IPS DF 6.9 (cell line): ENCODE results near the gene LSM12.
"Not testable (repeated sequence)": the region's sequence is repeated elsewhere in the genome, so short reads cannot be mapped to it uniquely, and the experiment has no call there.

Experiments
- DNase-seq: peaks from one replicate; pipeline ENCODE4 v3.0.0-alpha.2; 2013; ENCODE audit warnings: low read depth, low spot score
- H3K27ac ChIP-seq: one replicate; pipeline ENCODE4 v1.5.1; 2013; ENCODE audit warnings: low read length, control low read depth
- H3K27me3 ChIP-seq: 2 replicates; pipeline ENCODE4 v1.6.1; 2013; ENCODE audit warnings: mild to moderate bottlenecking, low read length; ENCODE audit not compliant: control insufficient read depth, insufficient read depth
- H3K36me3 ChIP-seq: 2 replicates; pipeline ENCODE4 v1.6.1; 2013; ENCODE audit warnings: low read length; ENCODE audit not compliant: control insufficient read depth, insufficient read depth
- H3K4me1 ChIP-seq: 2 replicates; pipeline ENCODE4 v1.6.1; 2013; ENCODE audit warnings: low read length; ENCODE audit not compliant: control insufficient read depth, insufficient read depth
- H3K4me3 ChIP-seq: 2 replicates; pipeline ENCODE4 v1.5.1; 2013; ENCODE audit warnings: mild to moderate bottlenecking, low read length
- H3K9me3 ChIP-seq: 2 replicates; pipeline ENCODE4 v1.6.1; 2013; ENCODE audit warnings: low read length, inconsistent platforms; ENCODE audit not compliant: control insufficient read depth, insufficient read depth
- WGBS: extraction: QIAGEN DNeasy Blood & Tissue Kit; methylation state at CpG from one replicate; pipeline ENCODE4 v1.1.7; 2013; ENCODE audit warnings: mixed read lengths, missing lambda C conversion rate; ENCODE audit not compliant: insufficient read length, insufficient coverage; 5-methylcytosine and 5-hydroxymethylcytosine counted together

Gene LSM12

GRCh38 chr17:44109312-44109630 is 42.8 kb upstream of the LSM12 start:
- no CpG with 5 or more reads among the region's 4 CpGs for WGBS

GRCh38 chr17:44108440-44109311 is 42.2 kb upstream of the LSM12 start:
- no peaks in the 10 kb centered on the region for H3K27me3 ChIP-seq
- H3K36me3 ChIP-seq: peaks cover 3% of the 10 kb centered on the region; the same call in 1 of the 2 replicates
- WGBS: no CpG with 5 or more reads among the region's 16 CpGs
- H3K4me1 ChIP-seq: peaks cover 8% of the 10 kb centered on the region
- no peak overlapping the region for H3K27ac ChIP-seq
- H3K4me3 ChIP-seq: no peak overlapping the region
- no peak for DNase-seq
- no peaks in the 10 kb centered on the region for H3K9me3 ChIP-seq

More at GRCh38 chr17:44109312-44109630, 42.8 kb upstream of the LSM12 start:
- Histone ChIP-seq H3K4me3 (no peak overlapping the region), H3K9me3 (no peaks in the 10 kb centered on the region), H3K36me3 (peaks cover 3% of the 10 kb centered on the region; the same call in 1 of the 2 replicates), H3K27ac (no peak overlapping the region), H3K27me3 (no peaks in the 10 kb centered on the region), H3K4me1 (peaks cover 8% of the 10 kb centered on the region)
- DNase-seq: no peak

GRCh38 chr17:44106801-44107200 is 40.3 kb upstream of the LSM12 start:
- Histone ChIP-seq H3K27me3 (no peaks in the 10 kb centered on the region), H3K9me3 (no peaks in the 10 kb centered on the region)
- no CpG with 5 or more reads among the region's 4 CpGs for WGBS

GRCh38 chr17:44105941-44106340 is 39.5 kb upstream of the LSM12 start:
- Histone ChIP-seq H3K27me3 (no peaks in the 10 kb centered on the region), H3K4me3 (no peak overlapping the region), H3K27ac (no peak overlapping the region), H3K9me3 (no peaks in the 10 kb centered on the region), H3K4me1 (peaks cover 3% of the 10 kb centered on the region; the same call in 1 of the 2 replicates), H3K36me3 (peaks cover 3% of the 10 kb centered on the region; the same call in 1 of the 2 replicates)
- no CpG with 5 or more reads among the region's 3 CpGs for WGBS
- no peak for DNase-seq

More at GRCh38 chr17:44106801-44107200, 40.3 kb upstream of the LSM12 start:
- H3K4me1 ChIP-seq: peaks cover 5% of the 10 kb centered on the region
- H3K4me3 ChIP-seq: no peak overlapping the region
- no peak for DNase-seq
- H3K36me3 ChIP-seq: peaks cover 3% of the 10 kb centered on the region; the same call in 1 of the 2 replicates
- H3K27ac ChIP-seq: no peak overlapping the region

GRCh38 chr17:44105483-44105882 is 39.0 kb upstream of the LSM12 start:
- H3K4me1 ChIP-seq: no peaks in the 10 kb centered on the region
- peaks cover 3% of the 10 kb centered on the region; the same call in 1 of the 2 replicates for H3K36me3 ChIP-seq

GRCh38 chr17:44102849-44103622 is 36.6 kb upstream of the LSM12 start:
- no CpG with 5 or more reads among the region's 16 CpGs for WGBS
- no peaks in the 10 kb centered on the region for H3K9me3 ChIP-seq
- H3K27ac ChIP-seq: no peak overlapping the region
- peaks cover 3% of the 10 kb centered on the region for H3K36me3 ChIP-seq
- H3K4me3 ChIP-seq: no peak overlapping the region
- no peak for DNase-seq
- H3K27me3 ChIP-seq: no peaks in the 10 kb centered on the region
- no peaks in the 10 kb centered on the region for H3K4me1 ChIP-seq

More at GRCh38 chr17:44105483-44105882, 39.0 kb upstream of the LSM12 start:
- Histone ChIP-seq H3K4me3 (no peak overlapping the region), H3K27me3 (no peaks in the 10 kb centered on the region), H3K9me3 (no peaks in the 10 kb centered on the region), H3K27ac (no peak overlapping the region)
- no peak for DNase-seq
- no CpG with 5 or more reads among the region's 3 CpGs for WGBS

- H3K4me1 ChIP-seq, H3K36me3 ChIP-seq, H3K27me3 ChIP-seq, DNase-seq, H3K4me3 ChIP-seq, H3K9me3 ChIP-seq, H3K27ac ChIP-seq: not testable (repeated sequence)
- WGBS: no CpG with 5 or more reads among the region's 6 CpGs
These were observed 35.4 kb upstream of the LSM12 start for GRCh38 chr17:44101858-44102257.

GRCh38 chr17:44097110-44097958 is 30.9 kb upstream of the LSM12 start:
- Histone ChIP-seq H3K4me3 (no peak overlapping the region), H3K4me1 (peaks cover 3% of the 10 kb centered on the region; the same call in 1 of the 2 replicates), H3K27ac (no peak overlapping the region), H3K9me3 (no peaks in the 10 kb centered on the region), H3K27me3 (no peaks in the 10 kb centered on the region), H3K36me3 (peaks cover 8% of the 10 kb centered on the region)
- no peak for DNase-seq
- WGBS: no CpG with 5 or more reads among the region's 13 CpGs

- H3K4me1 ChIP-seq: peaks cover 3% of the 10 kb centered on the region; the same call in 1 of the 2 replicates
- H3K27ac ChIP-seq: peak overlapping the region; percentile 49
- peak overlapping the region; percentile 30; the same call in 1 of the 2 replicates for H3K4me3 ChIP-seq
- DNase-seq: peak; percentile 88
- no peaks in the 10 kb centered on the region for H3K27me3 ChIP-seq
- no peaks in the 10 kb centered on the region for H3K9me3 ChIP-seq
- WGBS: no CpG with 5 or more reads among the region's 12 CpGs
- H3K36me3 ChIP-seq: peaks cover 15% of the 10 kb centered on the region
These were observed 29.4 kb upstream of the LSM12 start for GRCh38 chr17:44095647-44096496.
